WTC11 (cell line): Measurements from ENCODE around the gene PRSS58. TPM values are rescaled to one million over a fixed set of nuclear protein-coding genes. Genes with fewer than 3 reads are reported as not detected.

ENCODE experiments used
- AFF4 ChIP-seq: sonication (generic); formaldehyde crosslinking; IDR thresholded peaks from 2 replicates; pipeline ENCODE4 v1.8.1; 2023; ENCODE audit warnings: mild to moderate bottlenecking, missing genetic modification reagents, borderline replicate concordance
- ATF2 ChIP-seq: sonication (generic); formaldehyde crosslinking; IDR thresholded peaks from 2 replicates; pipeline ENCODE4 v1.8.1; 2022; ENCODE audit warnings: low read depth, missing genetic modification reagents, borderline replicate concordance
- ATF3 ChIP-seq: sonication (generic); formaldehyde crosslinking; conservative IDR thresholded peaks from 2 replicates; pipeline ENCODE4 v1.8.1; 2022; ENCODE audit warnings: mild to moderate bottlenecking, missing genetic modification reagents
- ATF6 ChIP-seq: sonication (generic); formaldehyde crosslinking; IDR thresholded peaks from 2 replicates; pipeline ENCODE4 v1.8.1; 2023; ENCODE audit warnings: mild to moderate bottlenecking, missing genetic modification reagents
- CREB1 ChIP-seq: sonication (generic); formaldehyde crosslinking; IDR thresholded peaks from 2 replicates; pipeline ENCODE4 v1.8.0; 2023; ENCODE audit warnings: mild to moderate bottlenecking, missing genetic modification reagents
- CREM ChIP-seq: sonication (generic); formaldehyde crosslinking; IDR thresholded peaks from 2 replicates; pipeline ENCODE4 v1.8.1; 2022; ENCODE audit warnings: mild to moderate bottlenecking, missing genetic modification reagents, moderate library complexity
- E2F5 ChIP-seq: sonication (generic); formaldehyde crosslinking; IDR thresholded peaks from 2 replicates; pipeline ENCODE4 v1.8.1; 2022; ENCODE audit warnings: mild to moderate bottlenecking, moderate library complexity, missing genetic modification reagents
- ERG ChIP-seq: fragments of 250-450 bp; sonication (Bioruptor Pico); IDR thresholded peaks from 2 replicates; pipeline ENCODE4 v1.8.0; 2021; ENCODE audit warnings: mild to moderate bottlenecking
- FOXJ3 ChIP-seq: sonication (generic); formaldehyde crosslinking; IDR thresholded peaks from 2 replicates; pipeline ENCODE4 v1.9.0; 2021; ENCODE audit warnings: missing genetic modification reagents, mild to moderate bottlenecking, borderline replicate concordance
- FOXP4 ChIP-seq: sonication (generic); formaldehyde crosslinking; IDR thresholded peaks from 2 replicates; pipeline ENCODE4 v1.8.0; 2022; ENCODE audit warnings: mild to moderate bottlenecking, missing genetic modification reagents
- GABPB1 ChIP-seq: sonication (generic); formaldehyde crosslinking; IDR thresholded peaks from 2 replicates; pipeline ENCODE4 v1.8.1; 2023; ENCODE audit warnings: mild to moderate bottlenecking, missing genetic modification reagents
- GRHL2 ChIP-seq: fragments of 250-450 bp; sonication (Bioruptor Pico); IDR thresholded peaks from 2 replicates; pipeline ENCODE4 v1.8.0; 2022; ENCODE audit warnings: mild to moderate bottlenecking, moderate library complexity; ENCODE audit not compliant: insufficient replicate concordance, severe bottlenecking
- JAZF1 ChIP-seq: fragments of 250-450 bp; sonication (Bioruptor Pico); IDR thresholded peaks from 2 replicates; pipeline ENCODE4 v1.9.0; 2021; ENCODE audit warnings: moderate library complexity, mild to moderate bottlenecking, inconsistent platforms
- NFE2L1 ChIP-seq: sonication (generic); formaldehyde crosslinking; IDR thresholded peaks from 2 replicates; pipeline ENCODE4 v1.8.1; 2023; ENCODE audit warnings: missing genetic modification reagents
- NR2C2 ChIP-seq: sonication (generic); formaldehyde crosslinking; IDR thresholded peaks from 2 replicates; pipeline ENCODE4 v1.8.0; 2022; ENCODE audit warnings: mild to moderate bottlenecking, missing genetic modification reagents
- OVOL2 ChIP-seq: fragments of 250-450 bp; sonication (Bioruptor Pico); IDR thresholded peaks from 2 replicates; pipeline ENCODE4 v1.9.0; 2021; ENCODE audit warnings: mild to moderate bottlenecking, borderline replicate concordance
- PRDM15 ChIP-seq: sonication (generic); formaldehyde crosslinking; IDR thresholded peaks from 2 replicates; pipeline ENCODE4 v1.8.0; 2022; ENCODE audit warnings: missing genetic modification reagents
- SMAD4 ChIP-seq: sonication (generic); formaldehyde crosslinking; IDR thresholded peaks from 2 replicates; pipeline ENCODE4 v1.8.0; 2022; ENCODE audit warnings: mild to moderate bottlenecking, missing genetic modification reagents
- TCF7 ChIP-seq: sonication (generic); formaldehyde crosslinking; IDR thresholded peaks from 2 replicates; pipeline ENCODE4 v1.8.0; 2022; ENCODE audit warnings: mild to moderate bottlenecking, low read depth, missing genetic modification reagents, moderate library complexity
- ZBTB43 ChIP-seq: sonication (generic); formaldehyde crosslinking; IDR thresholded peaks from 2 replicates; pipeline ENCODE4 v1.8.1; 2023; ENCODE audit warnings: mild to moderate bottlenecking, missing genetic modification reagents
- ZNF219 ChIP-seq: sonication (generic); formaldehyde crosslinking; IDR thresholded peaks from 2 replicates; pipeline ENCODE4 v1.8.0; 2023; ENCODE audit warnings: missing genetic modification reagents, mild to moderate bottlenecking, borderline replicate concordance
- ZNF232 ChIP-seq: sonication (generic); formaldehyde crosslinking; IDR thresholded peaks from 2 replicates; pipeline ENCODE4 v1.8.0; 2022; ENCODE audit warnings: mild to moderate bottlenecking, missing genetic modification reagents
- ZNF396 ChIP-seq: fragments of 250-450 bp; sonication (Bioruptor Pico); IDR thresholded peaks from 2 replicates; pipeline ENCODE4 v1.8.0; 2021; ENCODE audit warnings: mild to moderate bottlenecking, moderate library complexity, borderline replicate concordance
- total RNA-seq: library from RNA; stranded (reverse); gene quantifications from 3 replicates; pipeline ENCODE4 v1.2.3, GENCODE V29; 2021

PRSS58 gene
- total RNA-seq, 1 experiment from 2014 or later = not detected

GRCh38 chr7:142298009-142298408 lies 40.2 kb upstream of the PRSS58 start (continued):
- no peak for TF ChIP-seq PRDM15 (CRISPR knock-in tag)
- TF ChIP-seq CREM (CRISPR knock-in tag) = no peak
- no peak for TF ChIP-seq ATF3 (CRISPR knock-in tag)
- no peak for TF ChIP-seq FOXJ3 (CRISPR knock-in tag)
- no peak for TF ChIP-seq GABPB1
- no peak for TF ChIP-seq ZNF396 (CRISPR knock-in tag)
- TF ChIP-seq CREB1 = no peak
- no peak for TF ChIP-seq JAZF1 (CRISPR knock-in tag)
- TF ChIP-seq E2F5 (CRISPR knock-in tag) = no peak
- TF ChIP-seq ZBTB43 (CRISPR knock-in tag) = no peak
- no peak for TF ChIP-seq ZNF219
- no peak for TF ChIP-seq ERG (CRISPR knock-in tag)
- no peak for TF ChIP-seq AFF4 (CRISPR knock-in tag)
- no peak for TF ChIP-seq ZNF232 (CRISPR knock-in tag)
- no peak for TF ChIP-seq ATF6 (CRISPR knock-in tag)
- TF ChIP-seq GRHL2 (CRISPR knock-in tag) = no peak
- TF ChIP-seq NFE2L1 (CRISPR knock-in tag) = peak; percentile 89
- no peak for TF ChIP-seq ATF2 (CRISPR knock-in tag)
- no peak for TF ChIP-seq OVOL2 (CRISPR knock-in tag)
- no peak for TF ChIP-seq SMAD4 (CRISPR knock-in tag)
- TF ChIP-seq NR2C2 (CRISPR knock-in tag) = no peak
- no peak for TF ChIP-seq FOXP4 (CRISPR knock-in tag)
- TF ChIP-seq TCF7 (CRISPR knock-in tag) = no peak
